Karpas-422 (cell line): Measurements from ENCODE around the gene CAPS. TPM values are rescaled to one million over a fixed set of nuclear protein-coding genes. Genes with fewer than 3 reads are reported as not detected.

Source experiments
- DNase-seq: peaks from one replicate; pipeline ENCODE4 v3.0.0-alpha.2; 2015
- H2AFZ ChIP-seq: fragments of 200-600 bp; sonication (generic); 2 replicates; pipeline ENCODE4 v1.6.1; 2014; ENCODE audit warnings: antibody characterized with exemption, low read length, mixed read lengths
- H3K27ac ChIP-seq: fragments of 200-600 bp; sonication (generic); 2 replicates; pipeline ENCODE4 v1.5.1; 2014; ENCODE audit warnings: mild to moderate bottlenecking, low read length, moderate library complexity
- H3K27me3 ChIP-seq: fragments of 200-600 bp; sonication (generic); 2 replicates; pipeline ENCODE4 v1.6.1; 2014; ENCODE audit warnings: low read length, mixed read lengths
- H3K36me3 ChIP-seq: fragments of 200-600 bp; sonication (generic); 2 replicates; pipeline ENCODE4 v1.6.1; 2014; ENCODE audit warnings: low read length, mixed read lengths; ENCODE audit not compliant: insufficient read depth
- H3K4me1 ChIP-seq: fragments of 200-600 bp; sonication (generic); 2 replicates; pipeline ENCODE4 v1.6.1; 2014; ENCODE audit warnings: mild to moderate bottlenecking, low read length, mixed read lengths
- H3K4me2 ChIP-seq: fragments of 200-600 bp; sonication (generic); 2 replicates; pipeline ENCODE4 v1.6.1; 2014; ENCODE audit warnings: low read length, low read depth, mild to moderate bottlenecking; ENCODE audit not compliant: poor library complexity, severe bottlenecking
- H3K4me3 ChIP-seq: fragments of 200-600 bp; sonication (generic); 2 replicates; pipeline ENCODE4 v1.5.1; 2014; ENCODE audit warnings: mild to moderate bottlenecking, antibody characterized with exemption, low read length, mixed read lengths
- H3K79me2 ChIP-seq: fragments of 200-600 bp; sonication (generic); 2 replicates; pipeline ENCODE4 v1.6.1; 2014; ENCODE audit warnings: mild to moderate bottlenecking, low read length, mixed read lengths
- H3K9ac ChIP-seq: fragments of 200-600 bp; sonication (generic); 2 replicates; pipeline ENCODE4 v1.6.0; 2014; ENCODE audit warnings: low read length
- H3K9me2 ChIP-seq: fragments of 200-600 bp; sonication (generic), shearing (Covaris generic); replicated peaks from 2 replicates; pipeline ENCODE4 v1.6.0; 2014; ENCODE audit warnings: mild to moderate bottlenecking, low read length, moderate library complexity; ENCODE audit not compliant: insufficient read depth
- H3K9me3 ChIP-seq: fragments of 300-700, 200-600 bp; sonication (generic); 2 replicates; pipeline ENCODE4 v1.6.1; 2014; ENCODE audit warnings: low read length, mixed read lengths
- H4K20me1 ChIP-seq: fragments of 200-600 bp; sonication (generic); 2 replicates; pipeline ENCODE4 v1.6.1; 2014; ENCODE audit warnings: mild to moderate bottlenecking, antibody characterized with exemption, low read length, low read depth; ENCODE audit not compliant: insufficient read depth
- total RNA-seq: library from RNA; depleted of rRNA; stranded (reverse); fragments of >200 nt; shearing (Covaris generic); gene quantifications from 2 replicates; pipeline ENCODE4 v1.2.3, GENCODE V29; 2014; ENCODE audit warnings: low replicate concordance

Gene CAPS
- total RNA-seq, 1 experiment from 2014 or later: 3.8 TPM

DNA sequence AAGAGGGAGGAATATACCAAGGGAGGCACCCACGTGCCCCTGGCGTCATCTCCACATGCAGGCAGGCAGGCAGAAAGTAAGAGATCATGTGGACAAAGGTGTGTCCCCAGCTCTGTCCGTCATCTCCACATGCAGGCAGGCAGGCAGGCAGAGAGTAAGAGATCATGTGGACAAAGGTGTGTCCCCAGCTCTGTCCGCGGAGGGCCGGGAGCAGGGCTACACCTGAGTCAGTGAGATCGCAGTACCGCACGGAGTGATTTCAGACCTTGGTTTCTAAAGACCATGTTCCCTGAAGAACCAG lies 22.2 kb downstream of the CAPS start:
- no peak overlapping the region for H3K9ac ChIP-seq
- H3K27me3 ChIP-seq: no peaks in the 10 kb centered on the region
- no peak for DNase-seq
- no peaks in the 10 kb centered on the region for H3K9me3 ChIP-seq
- H3K4me3 ChIP-seq: no peak overlapping the region
- no peak overlapping the region for H2AFZ ChIP-seq
- no peaks in the 10 kb centered on the region for H3K36me3 ChIP-seq
- H3K79me2 ChIP-seq: peaks cover 39% of the 10 kb centered on the region
- H4K20me1 ChIP-seq: peaks cover 21% of the 10 kb centered on the region; the same call in 1 of the 2 replicates
- H3K4me2 ChIP-seq: no peak overlapping the region
- H3K27ac ChIP-seq: no peak overlapping the region
- H3K4me1 ChIP-seq: no peaks in the 10 kb centered on the region
- no peaks in the 10 kb centered on the region for H3K9me2 ChIP-seq

DNA sequence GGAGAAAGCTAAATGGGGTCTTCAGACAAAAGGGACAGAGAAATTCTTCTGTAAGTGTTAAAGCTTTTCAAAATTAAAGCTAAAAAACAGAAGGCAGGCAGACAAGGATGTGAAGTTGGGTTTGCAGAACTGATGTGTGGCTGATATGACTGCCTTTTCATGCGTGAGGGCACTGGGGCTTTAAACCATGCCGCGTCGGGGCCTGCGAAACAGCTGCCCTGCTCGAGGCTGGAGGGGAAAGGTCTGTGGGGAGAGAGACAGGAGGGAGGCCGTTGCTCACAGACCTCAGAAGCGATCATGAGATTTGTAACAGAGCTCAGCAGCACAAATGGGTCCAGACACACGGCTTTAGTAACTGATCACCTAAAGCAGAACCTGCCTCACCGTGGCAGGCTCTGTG lies 23.5 kb downstream of the CAPS start:
- Histone ChIP-seq H3K4me1 (no peaks in the 10 kb centered on the region), H3K9ac (no peak overlapping the region), H3K4me3 (no peak overlapping the region), H3K36me3 (no peaks in the 10 kb centered on the region), H3K27ac (no peak overlapping the region), H3K9me3 (no peaks in the 10 kb centered on the region), H2AFZ (no peak overlapping the region), H3K9me2 (no peaks in the 10 kb centered on the region), H4K20me1 (peaks cover 31% of the 10 kb centered on the region), H3K79me2 (peaks cover 50% of the 10 kb centered on the region), H3K4me2 (no peak overlapping the region), H3K27me3 (no peaks in the 10 kb centered on the region)
- no peak for DNase-seq

DNA sequence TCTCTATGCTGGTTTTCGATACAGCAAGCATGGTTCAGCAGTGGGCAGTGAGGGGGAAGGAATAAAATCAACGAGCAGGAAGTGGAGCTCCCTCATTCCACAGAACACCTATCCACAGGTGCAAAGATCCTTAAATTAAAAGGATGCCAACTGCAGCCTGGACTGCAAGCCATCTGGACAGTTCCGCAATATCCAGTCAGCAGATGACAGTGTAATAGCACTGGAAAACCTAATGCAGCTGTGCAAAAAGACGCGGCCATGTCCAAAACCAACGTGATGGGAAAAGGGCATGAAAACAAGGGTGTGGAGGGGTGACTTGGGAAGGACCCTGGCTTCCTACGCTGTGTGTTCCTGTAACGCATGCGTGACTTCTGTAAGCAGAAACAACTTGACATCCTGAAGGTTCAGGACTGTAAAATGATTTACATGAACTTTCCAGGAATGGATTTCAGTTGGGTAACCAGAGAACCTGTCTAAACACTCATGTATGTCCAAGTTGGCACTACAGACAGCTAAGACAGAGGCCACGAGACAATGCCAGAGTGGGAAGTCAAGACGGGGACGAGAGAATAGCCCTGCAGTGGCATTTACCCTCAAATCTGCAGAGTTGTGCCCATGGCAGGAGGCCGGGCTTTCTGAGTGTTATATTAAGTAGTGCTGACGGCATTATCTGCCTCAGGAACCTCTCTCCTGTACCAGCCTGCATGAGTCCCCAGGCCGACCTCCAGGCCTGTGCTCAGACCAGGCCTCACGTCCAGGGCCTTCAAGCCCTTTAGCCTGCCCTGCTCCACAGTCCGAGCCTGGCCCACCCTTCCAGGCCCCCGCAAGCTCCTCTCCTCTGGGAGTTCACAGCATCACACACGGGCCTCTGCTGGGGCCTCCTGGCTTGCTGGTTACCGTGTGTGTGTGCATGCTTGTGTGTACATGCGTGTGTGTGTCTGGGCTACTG lies 26.5 kb downstream of the CAPS start:
- Histone ChIP-seq H3K4me1 (no peaks in the 10 kb centered on the region), H3K9me2 (no peaks in the 10 kb centered on the region), H3K9me3 (no peaks in the 10 kb centered on the region), H3K4me3 (no peak overlapping the region), H3K27ac (no peak overlapping the region), H3K27me3 (no peaks in the 10 kb centered on the region), H3K9ac (no peak overlapping the region), H3K36me3 (no peaks in the 10 kb centered on the region), H3K79me2 (peaks cover 74% of the 10 kb centered on the region), H3K4me2 (no peak overlapping the region), H2AFZ (no peak overlapping the region), H4K20me1 (peaks cover 43% of the 10 kb centered on the region)
- DNase-seq: no peak

DNA sequence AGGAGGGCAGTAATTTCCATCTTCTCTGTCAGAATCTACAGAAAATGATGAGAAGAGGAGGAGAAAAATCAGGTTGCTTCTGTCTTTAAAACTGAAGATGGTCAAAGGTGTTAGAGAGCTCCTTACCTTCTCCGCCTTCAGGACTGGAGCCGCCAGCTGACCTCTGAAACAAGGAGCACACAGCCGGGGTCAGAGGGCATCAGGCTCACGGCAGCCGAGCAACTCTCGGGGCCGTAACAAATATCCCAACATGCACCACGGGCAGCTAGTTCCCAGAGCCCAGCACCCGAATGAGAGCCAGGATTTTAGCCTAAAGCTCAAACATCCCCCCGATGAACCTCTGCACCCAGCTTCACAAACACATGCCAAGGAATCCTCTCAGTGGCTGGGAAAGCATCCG lies 27.6 kb downstream of the CAPS start:
- Histone ChIP-seq H3K4me3 (no peak overlapping the region), H4K20me1 (peaks cover 48% of the 10 kb centered on the region), H3K27ac (no peak overlapping the region), H3K9ac (no peak overlapping the region), H3K9me2 (no peaks in the 10 kb centered on the region), H3K79me2 (peaks cover 74% of the 10 kb centered on the region), H3K4me2 (no peak overlapping the region), H3K36me3 (no peaks in the 10 kb centered on the region), H3K9me3 (no peaks in the 10 kb centered on the region), H3K27me3 (no peaks in the 10 kb centered on the region), H3K4me1 (no peaks in the 10 kb centered on the region), H2AFZ (no peak overlapping the region)
- no peak for DNase-seq

DNA sequence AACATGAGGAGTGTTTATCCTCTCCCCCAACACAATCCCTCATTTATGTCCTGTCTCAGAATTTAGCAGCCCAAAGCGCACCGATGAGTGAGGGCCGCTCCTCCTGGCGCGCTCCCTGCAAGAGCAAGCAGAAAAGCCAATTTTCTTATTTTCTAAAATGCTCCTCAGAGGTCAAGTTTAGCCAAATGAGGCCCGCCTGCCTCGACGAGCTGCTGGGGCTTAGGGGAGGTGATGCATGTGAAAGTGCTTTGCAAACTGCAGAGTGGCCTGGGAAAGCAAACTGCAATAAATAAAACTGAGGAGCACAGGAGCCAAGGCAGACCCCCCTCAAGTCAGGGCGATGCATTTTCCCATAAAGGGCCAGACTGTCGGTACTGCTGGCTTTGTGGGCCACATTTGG lies 29.0 kb downstream of the CAPS start:
- DNase-seq: no peak
- Histone ChIP-seq H3K9me3 (no peaks in the 10 kb centered on the region), H3K4me2 (no peak overlapping the region), H4K20me1 (peaks cover 56% of the 10 kb centered on the region), H3K27ac (no peak overlapping the region), H3K36me3 (no peaks in the 10 kb centered on the region), H3K9ac (no peak overlapping the region), H2AFZ (no peak overlapping the region), H3K27me3 (no peaks in the 10 kb centered on the region), H3K4me1 (no peaks in the 10 kb centered on the region), H3K9me2 (no peaks in the 10 kb centered on the region), H3K79me2 (peaks cover 82% of the 10 kb centered on the region), H3K4me3 (no peak overlapping the region)

DNA sequence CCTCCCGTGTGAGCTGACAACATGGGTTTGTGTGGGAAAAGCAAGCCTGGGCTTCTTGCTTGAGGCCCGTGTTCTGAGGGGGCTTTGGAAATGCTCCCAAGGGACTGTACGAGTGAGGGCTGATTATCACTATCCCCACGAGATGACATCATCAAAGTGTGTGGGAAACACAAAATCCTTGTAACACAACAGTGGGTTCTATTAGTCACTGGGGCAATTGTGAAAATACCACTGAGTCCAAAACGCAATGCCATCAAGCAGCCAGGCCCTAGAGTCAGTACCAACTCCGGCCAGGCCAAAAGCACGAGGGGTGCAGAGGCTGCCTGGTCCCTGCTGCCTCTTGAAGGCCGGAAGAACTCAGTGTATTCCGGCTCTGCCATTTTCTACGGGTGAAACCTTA lies 29.6 kb downstream of the CAPS start:
- Histone ChIP-seq H2AFZ (no peak overlapping the region), H3K27me3 (no peaks in the 10 kb centered on the region), H3K4me3 (no peak overlapping the region), H3K9ac (no peak overlapping the region), H3K4me1 (no peaks in the 10 kb centered on the region), H4K20me1 (peaks cover 56% of the 10 kb centered on the region), H3K4me2 (no peak overlapping the region), H3K36me3 (no peaks in the 10 kb centered on the region), H3K79me2 (peaks cover 88% of the 10 kb centered on the region), H3K27ac (no peak overlapping the region), H3K9me2 (no peaks in the 10 kb centered on the region), H3K9me3 (no peaks in the 10 kb centered on the region)
- no peak for DNase-seq

DNA sequence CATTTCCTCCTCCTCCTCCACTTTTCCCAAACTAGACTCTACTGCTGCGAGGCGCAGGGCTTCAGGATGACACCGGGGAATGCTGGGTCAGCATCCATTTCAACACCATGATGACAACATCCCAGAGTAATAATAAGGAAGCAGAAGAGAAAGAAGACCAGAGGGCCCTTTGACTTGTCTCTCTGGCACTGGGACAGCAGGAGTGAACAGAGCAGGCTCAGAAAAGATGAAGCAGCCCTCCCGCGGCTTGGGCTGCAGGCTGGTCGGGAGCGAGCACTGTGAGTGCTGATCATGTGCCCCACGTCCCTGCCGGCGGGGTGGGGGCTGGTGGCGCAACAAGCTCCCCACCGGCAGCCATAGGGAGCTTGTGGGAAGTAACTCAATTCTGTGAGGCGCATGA lies 33.4 kb downstream of the CAPS start:
- Histone ChIP-seq H3K79me2 (peaks cover 98% of the 10 kb centered on the region), H3K27ac (no peak overlapping the region), H3K36me3 (peaks cover 12% of the 10 kb centered on the region), H3K9ac (no peak overlapping the region), H3K4me1 (peaks cover 36% of the 10 kb centered on the region), H4K20me1 (peaks cover 58% of the 10 kb centered on the region), H3K4me3 (no peak overlapping the region), H2AFZ (no peak overlapping the region), H3K27me3 (no peaks in the 10 kb centered on the region), H3K9me3 (no peaks in the 10 kb centered on the region), H3K4me2 (no peak overlapping the region), H3K9me2 (no peaks in the 10 kb centered on the region)
- DNase-seq: no peak

DNA sequence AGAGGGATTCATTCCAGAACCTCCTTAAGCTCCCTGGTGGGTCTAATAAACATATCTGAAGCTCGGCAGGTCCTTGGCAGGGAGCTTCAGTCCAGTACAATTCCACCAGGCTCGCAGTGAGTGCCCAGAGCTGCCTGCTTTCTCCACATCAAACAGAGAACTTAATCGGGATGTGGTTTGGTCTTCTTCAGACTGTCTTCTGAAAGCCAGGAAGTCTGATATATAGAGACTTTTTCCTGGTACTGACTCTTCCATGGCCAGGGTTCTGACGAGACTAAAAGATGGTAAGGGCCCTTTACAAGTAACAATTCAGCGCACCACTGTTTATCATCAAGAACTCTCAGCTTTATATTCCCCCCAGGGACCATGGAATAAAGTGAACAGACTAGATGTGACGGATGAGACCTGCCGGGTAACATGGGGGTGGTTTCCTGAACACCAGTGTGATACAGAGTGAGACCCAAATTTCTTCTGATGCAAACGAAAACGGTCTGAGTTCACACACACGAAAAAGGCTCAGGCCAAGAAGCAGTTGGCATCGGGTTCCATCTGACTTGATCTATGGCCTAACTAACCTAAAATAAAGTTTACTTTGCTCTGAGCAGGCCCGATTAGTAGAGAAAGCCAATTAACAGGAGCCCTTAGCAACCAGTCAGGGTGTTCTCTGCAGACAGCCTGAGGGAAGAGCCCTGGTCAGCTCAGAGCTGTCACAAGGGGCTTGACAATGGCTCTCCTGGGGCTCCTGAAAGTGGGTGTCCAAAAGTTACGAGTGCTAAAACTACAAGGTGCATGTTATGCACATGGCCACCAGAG lies 34.9 kb downstream of the CAPS start:
- no peaks in the 10 kb centered on the region for H3K9me2 ChIP-seq
- H3K9me3 ChIP-seq: no peaks in the 10 kb centered on the region
- no peak overlapping the region for H3K9ac ChIP-seq
- peaks cover 12% of the 10 kb centered on the region for H3K36me3 ChIP-seq
- peaks cover 99% of the 10 kb centered on the region for H3K79me2 ChIP-seq
- H3K27me3 ChIP-seq: no peaks in the 10 kb centered on the region
- no peak overlapping the region for H2AFZ ChIP-seq
- peaks cover 67% of the 10 kb centered on the region for H4K20me1 ChIP-seq
- DNase-seq: no peak
- no peak overlapping the region for H3K4me2 ChIP-seq
- no peak overlapping the region for H3K4me3 ChIP-seq
- H3K4me1 ChIP-seq: peaks cover 51% of the 10 kb centered on the region
- peak overlapping the region; percentile 12; the same call in 1 of the 2 replicates for H3K27ac ChIP-seq
